Measurements from ENCODE around the gene MAP3K10. TPM values are rescaled to one million over a fixed set of nuclear protein-coding genes. Genes with fewer than 3 reads are reported as not detected.

The MAP3K10 gene
- total and polyA plus RNA-seq, 2 of the 13 experiments (the other 11 are each of a cell fraction or from before 2014, with no cell fraction given), result 3.4 to 5.0 TPM

DNA sequence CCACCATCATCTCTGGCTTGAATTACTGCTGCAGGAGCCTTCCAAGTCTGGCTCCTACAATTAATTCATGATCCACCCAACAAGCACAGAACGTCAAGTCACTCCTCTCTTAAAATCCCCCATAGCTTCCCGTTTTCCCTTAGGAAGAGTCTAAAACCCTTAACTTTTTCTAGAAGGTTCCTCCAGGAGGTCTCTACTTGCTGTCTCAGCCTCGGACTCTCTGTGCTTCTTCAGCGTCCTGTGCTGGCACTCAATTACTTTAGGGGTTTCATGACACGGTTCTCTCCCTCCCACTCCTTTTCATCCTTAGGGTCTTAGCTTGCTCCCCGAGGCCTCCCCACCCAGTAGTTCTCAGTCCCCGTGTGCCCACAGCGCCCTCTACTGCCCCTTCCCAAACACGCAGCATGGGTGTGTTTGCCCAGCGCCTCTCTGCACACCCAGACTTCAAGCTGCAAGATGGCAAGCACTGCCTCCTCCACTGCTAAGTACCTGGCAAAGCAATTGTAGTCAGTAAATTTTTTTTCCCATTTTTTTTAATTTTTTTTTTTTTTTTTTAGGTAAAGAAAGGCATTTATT, 25.8 kb upstream of the MAP3K10 start (continued):
- TF ChIP-seq, protein P1, sequence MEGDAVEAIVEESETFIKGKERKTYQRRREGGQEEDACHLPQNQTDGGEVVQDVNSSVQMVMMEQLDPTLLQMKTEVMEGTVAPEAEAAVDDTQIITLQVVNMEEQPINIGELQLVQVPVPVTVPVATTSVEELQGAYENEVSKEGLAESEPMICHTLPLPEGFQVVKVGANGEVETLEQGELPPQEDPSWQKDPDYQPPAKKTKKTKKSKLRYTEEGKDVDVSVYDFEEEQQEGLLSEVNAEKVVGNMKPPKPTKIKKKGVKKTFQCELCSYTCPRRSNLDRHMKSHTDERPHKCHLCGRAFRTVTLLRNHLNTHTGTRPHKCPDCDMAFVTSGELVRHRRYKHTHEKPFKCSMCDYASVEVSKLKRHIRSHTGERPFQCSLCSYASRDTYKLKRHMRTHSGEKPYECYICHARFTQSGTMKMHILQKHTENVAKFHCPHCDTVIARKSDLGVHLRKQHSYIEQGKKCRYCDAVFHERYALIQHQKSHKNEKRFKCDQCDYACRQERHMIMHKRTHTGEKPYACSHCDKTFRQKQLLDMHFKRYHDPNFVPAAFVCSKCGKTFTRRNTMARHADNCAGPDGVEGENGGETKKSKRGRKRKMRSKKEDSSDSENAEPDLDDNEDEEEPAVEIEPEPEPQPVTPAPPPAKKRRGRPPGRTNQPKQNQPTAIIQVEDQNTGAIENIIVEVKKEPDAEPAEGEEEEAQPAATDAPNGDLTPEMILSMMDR (CRISPR knock-in tag; IDR thresholded peaks at IDR 0.05), result peak; percentile 87
- TF ChIP-seq ZKSCAN1 (IDR thresholded peaks at IDR 0.05; ENCODE audit: low read length), result no peak
- TF ChIP-seq, protein P2, sequence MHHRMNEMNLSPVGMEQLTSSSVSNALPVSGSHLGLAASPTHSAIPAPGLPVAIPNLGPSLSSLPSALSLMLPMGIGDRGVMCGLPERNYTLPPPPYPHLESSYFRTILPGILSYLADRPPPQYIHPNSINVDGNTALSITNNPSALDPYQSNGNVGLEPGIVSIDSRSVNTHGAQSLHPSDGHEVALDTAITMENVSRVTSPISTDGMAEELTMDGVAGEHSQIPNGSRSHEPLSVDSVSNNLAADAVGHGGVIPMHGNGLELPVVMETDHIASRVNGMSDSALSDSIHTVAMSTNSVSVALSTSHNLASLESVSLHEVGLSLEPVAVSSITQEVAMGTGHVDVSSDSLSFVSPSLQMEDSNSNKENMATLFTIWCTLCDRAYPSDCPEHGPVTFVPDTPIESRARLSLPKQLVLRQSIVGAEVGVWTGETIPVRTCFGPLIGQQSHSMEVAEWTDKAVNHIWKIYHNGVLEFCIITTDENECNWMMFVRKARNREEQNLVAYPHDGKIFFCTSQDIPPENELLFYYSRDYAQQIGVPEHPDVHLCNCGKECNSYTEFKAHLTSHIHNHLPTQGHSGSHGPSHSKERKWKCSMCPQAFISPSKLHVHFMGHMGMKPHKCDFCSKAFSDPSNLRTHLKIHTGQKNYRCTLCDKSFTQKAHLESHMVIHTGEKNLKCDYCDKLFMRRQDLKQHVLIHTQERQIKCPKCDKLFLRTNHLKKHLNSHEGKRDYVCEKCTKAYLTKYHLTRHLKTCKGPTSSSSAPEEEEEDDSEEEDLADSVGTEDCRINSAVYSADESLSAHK (CRISPR knock-in tag; IDR thresholded peaks at IDR 0.05; ENCODE audit: borderline replicate concordance), result no peak
- TF ChIP-seq, protein P3, sequence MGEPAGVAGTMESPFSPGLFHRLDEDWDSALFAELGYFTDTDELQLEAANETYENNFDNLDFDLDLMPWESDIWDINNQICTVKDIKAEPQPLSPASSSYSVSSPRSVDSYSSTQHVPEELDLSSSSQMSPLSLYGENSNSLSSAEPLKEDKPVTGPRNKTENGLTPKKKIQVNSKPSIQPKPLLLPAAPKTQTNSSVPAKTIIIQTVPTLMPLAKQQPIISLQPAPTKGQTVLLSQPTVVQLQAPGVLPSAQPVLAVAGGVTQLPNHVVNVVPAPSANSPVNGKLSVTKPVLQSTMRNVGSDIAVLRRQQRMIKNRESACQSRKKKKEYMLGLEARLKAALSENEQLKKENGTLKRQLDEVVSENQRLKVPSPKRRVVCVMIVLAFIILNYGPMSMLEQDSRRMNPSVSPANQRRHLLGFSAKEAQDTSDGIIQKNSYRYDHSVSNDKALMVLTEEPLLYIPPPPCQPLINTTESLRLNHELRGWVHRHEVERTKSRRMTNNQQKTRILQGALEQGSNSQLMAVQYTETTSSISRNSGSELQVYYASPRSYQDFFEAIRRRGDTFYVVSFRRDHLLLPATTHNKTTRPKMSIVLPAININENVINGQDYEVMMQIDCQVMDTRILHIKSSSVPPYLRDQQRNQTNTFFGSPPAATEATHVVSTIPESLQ (CRISPR knock-in tag; conservative IDR thresholded peaks at IDR 0.05), result no peak
- peak; percentile 26; the same call in 1 of the 2 replicates for TF ChIP-seq THAP11 (CRISPR knock-in tag; IDR thresholded peaks at IDR 0.05)
- TF ChIP-seq, protein P4, sequence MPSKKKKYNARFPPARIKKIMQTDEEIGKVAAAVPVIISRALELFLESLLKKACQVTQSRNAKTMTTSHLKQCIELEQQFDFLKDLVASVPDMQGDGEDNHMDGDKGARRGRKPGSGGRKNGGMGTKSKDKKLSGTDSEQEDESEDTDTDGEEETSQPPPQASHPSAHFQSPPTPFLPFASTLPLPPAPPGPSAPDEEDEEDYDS (CRISPR knock-in tag; IDR thresholded peaks at IDR 0.05), result no peak
- TF ChIP-seq ZNF570 (CRISPR knock-in tag; IDR thresholded peaks at IDR 0.05; ENCODE audit: borderline replicate concordance), result no peak
- TF ChIP-seq RXRA (CRISPR knock-in tag; IDR thresholded peaks at IDR 0.05), result no peak
- TF ChIP-seq, protein P5, sequence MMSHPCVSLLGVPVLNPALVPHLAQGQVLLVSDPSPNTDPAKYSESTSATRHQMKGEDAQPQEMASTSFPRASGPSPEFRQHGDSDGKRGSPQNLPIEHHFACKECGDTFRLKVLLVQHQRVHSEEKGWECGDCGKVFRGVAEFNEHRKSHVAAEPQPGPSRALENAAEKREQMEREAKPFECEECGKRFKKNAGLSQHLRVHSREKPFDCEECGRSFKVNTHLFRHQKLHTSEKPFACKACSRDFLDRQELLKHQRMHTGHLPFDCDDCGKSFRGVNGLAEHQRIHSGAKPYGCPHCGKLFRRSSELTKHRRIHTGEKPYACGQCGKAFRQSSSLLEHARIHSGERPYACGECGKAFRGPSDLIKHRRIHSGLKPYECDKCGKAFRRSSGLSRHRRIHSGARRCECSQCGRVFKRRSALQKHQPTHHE (CRISPR knock-in tag; IDR thresholded peaks at IDR 0.05; ENCODE audit: borderline replicate concordance), result no peak
- TF ChIP-seq CCDC6 (CRISPR knock-in tag; IDR thresholded peaks at IDR 0.05), result no peak

Measured in HepG2 (cell line).